HG03575 (cell line): ENCODE measurements around the gene IL17RA.
"Not testable (repeated sequence)": the region's sequence is repeated elsewhere in the genome, so short reads cannot be mapped to it uniquely, and the experiment has no call there.

ENCODE experiments used
- ATAC-seq: cut with Tn5 transposase; IDR thresholded peaks from one replicate; pipeline ENCODE4 v1.9.1; 2021; ENCODE audit not compliant: unreplicated experiment, insufficient number of reproducible peaks, low FRiP score; ENCODE audit errors: extremely low read depth

Gene IL17RA

DNA sequence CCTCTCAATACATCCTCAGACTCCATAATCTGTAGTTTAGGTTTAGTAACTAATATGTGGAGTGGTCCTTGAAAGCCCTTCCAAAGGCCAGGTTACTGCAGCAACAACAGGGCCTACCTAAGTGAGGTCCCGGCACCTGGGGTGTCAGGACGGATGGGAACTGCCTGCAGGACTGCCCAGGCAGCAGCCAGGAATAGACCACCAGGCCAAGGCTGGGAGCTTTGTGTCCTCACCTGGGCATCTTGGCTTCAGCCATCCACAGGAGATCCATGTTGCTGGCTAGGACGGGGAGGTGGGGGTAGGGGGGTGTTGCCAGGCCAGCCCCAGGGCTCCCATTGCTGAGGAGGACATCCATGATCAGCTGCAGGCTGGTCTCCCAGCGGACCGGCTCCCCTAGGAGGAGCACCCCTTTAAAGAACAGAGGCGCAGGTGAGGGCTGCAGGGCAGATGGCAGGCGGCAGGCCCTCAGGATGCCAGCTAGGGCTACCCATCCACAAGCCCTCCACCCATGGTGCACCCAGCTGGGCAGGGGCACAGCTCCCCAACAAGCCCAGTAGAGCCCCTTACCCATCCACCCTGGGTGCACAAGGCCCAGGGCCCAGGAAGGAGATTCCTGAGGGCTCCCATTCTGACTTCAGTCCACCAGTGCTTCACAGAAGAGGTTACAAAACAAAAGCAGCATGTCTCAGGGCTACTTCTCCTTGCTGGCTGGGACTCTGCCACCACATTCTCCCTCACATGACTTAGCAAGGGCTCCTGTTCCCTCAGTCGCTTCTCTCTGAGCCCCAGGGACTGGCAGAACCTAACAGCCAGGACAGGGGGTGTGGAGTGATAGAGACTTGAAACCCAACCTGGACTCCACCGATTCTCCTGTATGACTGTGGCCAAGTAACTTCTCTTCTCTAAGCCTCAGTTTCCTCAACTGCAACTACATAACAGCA lies 56.3 kb downstream of the IL17RA start:
- ATAC-seq: no peak

DNA sequence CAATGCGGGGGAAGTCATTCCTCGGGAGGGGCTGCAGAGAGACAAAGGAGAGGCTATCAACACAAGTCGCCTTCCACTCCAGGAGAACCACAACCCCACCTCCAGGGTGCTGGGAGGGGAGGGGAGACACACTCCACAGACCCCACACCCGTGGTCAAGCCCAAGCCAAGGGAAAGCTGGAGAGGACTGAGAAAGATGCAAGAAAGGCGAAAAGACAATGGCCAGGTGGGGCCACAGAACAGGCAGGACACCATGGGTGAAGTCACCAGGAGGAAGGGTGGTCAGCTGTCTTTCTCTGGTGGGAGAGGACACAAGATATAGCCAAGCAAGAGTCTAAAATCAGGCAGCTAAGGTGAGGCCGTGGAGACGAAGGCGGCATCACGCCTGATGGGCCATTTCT lies 58.3 kb downstream of the IL17RA start:
- no peak for ATAC-seq

DNA sequence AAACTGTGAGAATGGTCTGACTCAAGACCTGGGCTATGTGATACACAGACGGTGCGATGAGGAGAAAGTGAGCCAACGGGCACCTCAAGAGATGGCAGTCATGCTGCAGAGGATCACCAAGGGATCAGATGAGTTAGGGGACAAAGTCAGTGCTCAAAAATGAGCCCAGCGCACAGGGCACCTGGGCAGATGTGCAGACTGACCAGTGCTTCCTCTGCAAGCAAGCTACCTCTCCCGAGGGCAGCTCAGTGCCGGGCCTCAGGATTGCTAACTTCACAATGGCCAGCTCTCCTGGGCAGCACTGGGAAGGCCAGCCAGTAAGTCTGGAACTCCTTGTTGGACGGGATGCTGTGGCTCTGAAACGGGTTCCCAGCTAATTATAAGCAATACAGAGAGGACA lies 59.0 kb downstream of the IL17RA start:
- ATAC-seq: no peak

DNA sequence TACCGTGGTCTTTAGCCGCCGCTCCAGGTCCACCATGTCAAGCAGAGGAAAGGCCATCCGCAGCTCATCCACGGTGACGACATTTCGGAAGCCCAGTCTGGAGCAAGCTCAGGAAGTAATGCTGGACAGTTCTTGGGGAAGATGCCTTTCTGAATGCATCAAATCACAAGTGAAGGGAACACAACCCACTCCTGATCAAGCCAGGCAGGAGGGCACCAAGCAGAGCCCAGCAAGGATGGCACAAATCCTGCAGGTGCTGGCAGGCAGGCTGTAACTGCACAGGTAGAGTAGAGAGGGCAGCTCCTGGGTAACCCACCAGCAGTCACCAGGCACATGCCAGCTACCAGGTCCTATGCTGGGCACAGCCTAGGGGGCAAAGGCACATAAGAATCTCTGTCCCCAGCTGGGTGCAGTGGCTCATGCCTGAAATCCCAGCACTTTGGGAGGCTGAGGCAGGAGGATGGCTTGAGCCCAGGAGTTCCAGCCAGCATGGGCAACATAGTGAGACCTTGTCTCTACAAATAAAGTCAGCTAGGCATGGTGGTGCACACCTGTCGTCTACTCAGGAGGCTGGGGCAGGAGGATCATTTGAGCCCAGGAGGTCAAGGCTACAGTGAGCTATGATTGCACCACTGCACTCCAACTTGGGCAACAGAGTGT lies 60.4 kb downstream of the IL17RA start:
- no peak for ATAC-seq

DNA sequence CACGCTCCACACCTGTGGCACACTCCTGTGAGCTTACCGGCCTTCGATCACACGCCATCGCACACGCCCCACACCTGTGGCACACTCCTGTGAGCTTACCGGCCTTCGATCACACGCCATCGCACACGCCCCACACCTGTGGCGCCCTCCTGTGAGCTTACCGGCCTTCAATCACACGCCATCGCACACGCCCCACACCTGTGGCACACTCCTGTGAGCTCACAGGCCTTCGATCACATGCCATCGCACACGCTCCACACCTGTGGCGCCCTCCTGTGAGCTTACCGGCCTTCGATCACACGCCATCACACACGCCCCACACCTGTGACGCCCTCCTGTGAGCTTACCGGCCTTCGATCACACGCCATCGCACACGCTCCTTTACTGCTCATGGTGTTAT lies 62.7 kb downstream of the IL17RA start:
- ATAC-seq: not testable (repeated sequence)

DNA sequence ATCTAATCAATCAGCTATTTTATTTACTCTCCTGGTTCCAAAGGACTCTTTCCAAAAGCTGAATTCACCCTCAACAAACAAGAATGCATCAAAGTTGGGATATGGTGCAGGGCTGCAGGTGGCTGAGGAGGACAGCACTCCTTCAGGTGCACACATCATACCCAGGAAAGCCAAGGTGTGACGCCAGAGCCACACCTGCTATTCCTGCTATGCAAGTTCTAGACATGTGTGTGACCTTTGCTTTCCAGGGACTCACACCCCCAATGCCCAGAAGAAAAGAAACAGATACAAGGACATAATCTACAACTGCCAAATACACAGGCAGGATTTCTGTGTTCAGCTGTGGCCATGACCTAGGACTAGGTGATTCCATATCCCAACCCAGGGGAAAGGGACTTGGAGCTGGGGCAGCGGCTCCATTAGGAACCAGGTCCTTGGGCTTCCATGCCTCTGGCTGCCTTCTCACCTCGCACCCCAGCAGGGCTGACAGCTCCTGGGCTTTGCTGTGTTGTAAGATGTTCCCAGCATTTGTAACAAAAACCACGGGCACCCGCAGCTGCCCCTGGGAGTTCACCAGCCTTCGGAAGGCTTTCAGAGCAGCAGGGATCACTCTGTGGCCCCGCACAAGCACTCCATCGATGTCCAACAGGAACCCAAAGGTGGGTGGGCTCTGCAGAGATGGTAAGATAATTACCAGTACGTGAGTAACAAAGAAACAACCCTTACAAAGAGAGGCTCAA lies 64.4 kb downstream of the IL17RA start:
- ATAC-seq: no peak

DNA sequence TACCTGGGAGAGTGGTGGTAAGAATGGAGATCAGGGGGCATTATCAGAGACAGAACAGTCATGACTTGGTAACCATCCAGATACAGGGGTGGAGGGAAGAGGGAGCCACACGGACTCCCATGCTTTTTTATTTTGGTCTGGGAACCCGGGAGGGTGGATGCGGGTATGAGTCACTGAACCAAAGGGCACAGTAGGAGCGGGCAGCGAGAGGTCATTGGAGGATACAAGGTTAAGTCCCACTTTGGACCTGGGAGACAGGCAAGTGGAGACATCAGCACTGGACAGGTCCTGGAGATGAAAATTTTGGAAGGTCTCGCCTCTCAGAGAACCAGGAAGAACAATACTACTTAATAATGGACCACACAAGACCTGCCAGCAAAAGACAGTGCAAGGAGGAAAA lies 67.5 kb downstream of the IL17RA start:
- no peak for ATAC-seq

DNA sequence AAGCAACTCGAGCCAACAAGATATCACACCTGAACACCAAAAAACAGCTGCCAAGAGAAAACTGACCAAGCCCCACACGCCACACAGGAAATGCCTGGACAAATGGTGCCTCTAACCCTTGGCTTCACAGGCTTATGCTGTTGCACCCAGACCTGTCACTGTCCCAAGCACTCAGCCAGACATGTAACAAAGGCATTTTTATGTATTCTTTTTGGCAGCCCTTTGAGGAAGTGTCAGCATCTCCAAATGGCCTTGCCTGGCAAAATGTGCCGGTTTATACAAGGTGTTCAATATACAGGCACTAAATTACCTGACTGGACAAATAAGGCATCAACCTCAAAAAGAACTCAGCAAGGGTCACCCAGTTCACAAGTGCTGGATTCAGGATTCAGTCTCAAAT lies 68.2 kb downstream of the IL17RA start:
- ATAC-seq: no peak

DNA sequence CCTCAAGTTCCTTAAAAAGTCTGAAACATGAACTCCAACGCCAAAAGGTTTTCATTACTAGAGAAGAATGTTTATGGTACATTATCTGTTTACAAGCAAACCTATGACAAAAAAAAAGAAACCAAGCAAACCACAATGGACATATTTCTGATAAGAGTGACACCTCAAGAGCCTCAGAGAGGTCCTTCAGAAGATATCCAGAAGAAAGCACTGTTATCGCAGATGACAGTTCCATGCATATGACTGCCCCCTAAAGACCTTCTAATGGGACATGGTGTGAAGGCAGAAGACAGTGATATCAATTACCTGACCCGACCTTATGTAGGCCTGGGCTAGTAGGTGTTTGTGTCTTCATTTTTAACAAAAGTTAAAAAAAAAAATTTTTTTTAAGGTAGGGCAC lies 71.1 kb downstream of the IL17RA start:
- no peak for ATAC-seq

DNA sequence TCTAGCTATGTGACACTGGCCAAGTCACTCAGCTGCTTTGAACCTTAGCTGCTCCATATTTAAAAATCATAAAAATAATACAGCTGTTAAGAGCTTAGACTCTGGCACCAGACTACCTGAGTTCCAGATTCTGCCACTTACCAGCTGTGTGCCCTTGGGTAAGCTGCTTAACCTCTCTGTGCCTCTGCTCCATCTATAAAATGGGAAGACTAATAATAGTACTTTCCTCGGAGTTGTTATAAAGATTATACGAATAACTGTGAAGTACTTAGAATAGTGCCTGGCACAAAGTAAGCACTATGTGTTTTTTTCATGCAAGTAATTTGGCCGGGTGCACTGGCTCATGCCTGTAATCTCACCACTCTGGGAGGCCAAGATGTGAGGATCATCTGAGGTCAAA lies 72.9 kb downstream of the IL17RA start:
- no peak for ATAC-seq

DNA sequence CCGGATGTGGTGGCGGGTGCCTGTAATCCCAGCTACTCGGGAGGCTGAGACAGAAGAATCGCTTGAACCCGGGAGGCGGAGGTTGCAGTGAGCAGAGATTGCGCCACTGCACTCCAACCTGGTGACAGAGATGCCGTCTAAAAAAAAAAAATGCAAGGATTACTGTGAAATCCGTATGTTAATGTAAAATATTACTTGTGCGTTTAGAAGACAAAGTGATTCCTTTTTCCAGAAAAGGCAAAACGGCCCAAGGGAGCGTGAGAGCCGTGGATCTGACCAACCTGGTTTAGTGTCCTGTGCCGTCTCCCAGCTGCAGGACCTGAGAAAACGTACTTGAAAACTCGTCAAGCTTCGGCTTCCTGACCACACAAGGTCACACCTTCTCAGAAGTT lies 73.4 kb downstream of the IL17RA start:
- no peak for ATAC-seq

DNA sequence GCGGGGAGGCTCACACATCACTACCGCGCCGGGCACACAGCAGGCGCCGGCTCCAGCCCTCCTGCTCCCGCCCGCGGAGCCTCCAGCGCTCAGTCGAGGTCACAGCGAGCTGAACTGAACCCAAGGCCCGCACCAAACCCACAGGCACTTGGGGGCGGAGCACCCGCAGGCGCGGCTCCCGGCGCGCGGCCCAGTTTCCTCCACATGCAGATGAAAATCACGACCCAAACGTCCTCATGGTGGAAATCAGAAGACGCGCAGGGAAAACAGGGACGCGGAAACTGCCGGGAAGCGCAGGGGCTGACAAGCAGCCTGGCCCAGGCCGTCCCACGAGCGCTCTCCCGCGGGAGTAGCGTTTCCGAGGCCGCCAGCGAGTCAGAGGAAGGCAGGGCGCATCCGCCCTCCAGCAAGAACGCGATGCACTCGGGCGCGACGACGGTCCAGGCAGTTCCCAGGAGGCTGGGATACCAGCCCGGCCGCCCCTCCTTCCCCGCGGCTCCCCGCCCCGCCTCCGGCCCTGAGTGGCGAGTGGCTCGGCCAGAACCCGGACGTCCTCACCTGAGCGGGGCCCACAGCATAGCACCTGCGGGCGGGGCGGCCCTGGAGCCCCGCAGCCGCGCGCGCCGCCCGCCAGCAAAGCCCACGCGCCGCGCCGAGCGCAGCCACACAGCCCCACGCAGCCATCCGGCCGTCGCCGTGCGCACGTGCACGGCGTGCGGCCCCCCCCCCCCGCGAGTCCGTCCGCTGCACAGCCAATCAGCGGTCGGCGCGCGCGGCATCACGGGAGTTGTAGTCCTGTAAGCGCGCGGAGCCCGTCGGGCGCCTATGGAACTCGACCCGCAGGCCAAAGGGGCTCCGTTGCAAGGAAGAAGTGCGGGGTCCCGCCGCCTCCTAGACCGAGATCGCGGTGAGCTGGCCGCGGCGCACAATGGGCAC lies 74.0 kb downstream of the IL17RA start, which contains the start of gene HDHD5:
HDHD5 (minus strand) TSS at position 710 of the 936 bp plus-strand sequence; CDS start at position 684, 26 bp downstream.
- ATAC-seq: no peak

DNA sequence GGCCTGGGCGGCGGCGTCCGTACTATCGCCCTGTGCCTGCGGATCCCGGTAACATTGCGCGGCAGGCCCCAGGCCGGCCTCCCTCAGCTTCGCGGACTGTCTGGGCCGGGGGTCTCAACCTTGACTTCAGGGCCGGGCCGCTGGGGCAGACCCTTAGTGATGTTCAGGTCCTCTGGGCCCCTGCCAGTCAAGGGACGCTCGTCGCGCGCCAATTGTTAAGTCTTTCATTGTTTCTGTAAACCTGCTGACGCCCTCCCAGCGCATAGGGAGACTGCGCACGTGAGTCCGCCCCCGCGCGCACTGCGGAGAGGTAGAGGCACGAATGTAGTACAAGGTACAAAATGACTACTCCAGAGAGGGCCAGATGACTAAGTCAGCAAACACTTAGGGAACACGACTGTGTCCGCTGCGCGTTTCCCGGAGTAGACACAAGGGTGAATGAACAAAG lies 74.7 kb downstream of the IL17RA start:
- ATAC-seq: no peak

DNA sequence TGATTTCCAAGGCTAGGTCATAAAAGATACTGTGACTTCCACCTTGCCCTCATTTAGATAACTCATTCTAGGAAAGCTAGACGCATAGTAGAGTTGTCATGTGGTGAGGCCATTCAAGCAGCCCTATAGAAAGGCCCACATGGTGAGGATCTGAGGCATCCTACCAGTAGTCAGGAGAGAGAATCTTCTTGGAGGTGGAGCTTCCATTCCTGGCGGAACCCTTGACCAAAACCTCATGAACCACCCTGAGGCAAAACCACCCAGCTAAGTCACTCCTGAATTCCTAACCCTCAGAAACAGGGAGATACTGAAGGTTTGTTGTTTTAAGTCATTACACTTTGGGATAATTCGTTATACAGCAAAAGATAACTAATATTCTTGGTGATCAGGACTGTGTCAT lies 77.2 kb downstream of the IL17RA start:
- ATAC-seq: no peak

DNA sequence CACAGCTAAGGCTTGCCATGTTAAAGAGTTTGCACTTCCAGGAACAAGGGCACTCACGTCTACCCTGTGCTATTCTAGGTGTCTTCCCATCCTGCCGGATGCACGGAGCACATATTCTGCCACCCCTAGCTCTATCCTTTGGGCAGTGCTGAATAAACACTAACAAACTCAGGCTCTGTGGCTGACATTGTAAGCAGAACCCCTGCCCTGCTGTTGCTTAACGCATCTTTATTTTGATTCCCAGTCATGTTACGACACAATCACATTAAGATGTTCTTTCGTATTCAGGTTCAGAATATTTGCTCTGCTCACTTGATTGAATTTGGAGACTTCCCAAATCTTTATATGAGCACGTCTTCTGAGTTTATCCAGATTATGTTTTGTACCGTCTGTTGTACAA lies 77.9 kb downstream of the IL17RA start:
- no peak for ATAC-seq

DNA sequence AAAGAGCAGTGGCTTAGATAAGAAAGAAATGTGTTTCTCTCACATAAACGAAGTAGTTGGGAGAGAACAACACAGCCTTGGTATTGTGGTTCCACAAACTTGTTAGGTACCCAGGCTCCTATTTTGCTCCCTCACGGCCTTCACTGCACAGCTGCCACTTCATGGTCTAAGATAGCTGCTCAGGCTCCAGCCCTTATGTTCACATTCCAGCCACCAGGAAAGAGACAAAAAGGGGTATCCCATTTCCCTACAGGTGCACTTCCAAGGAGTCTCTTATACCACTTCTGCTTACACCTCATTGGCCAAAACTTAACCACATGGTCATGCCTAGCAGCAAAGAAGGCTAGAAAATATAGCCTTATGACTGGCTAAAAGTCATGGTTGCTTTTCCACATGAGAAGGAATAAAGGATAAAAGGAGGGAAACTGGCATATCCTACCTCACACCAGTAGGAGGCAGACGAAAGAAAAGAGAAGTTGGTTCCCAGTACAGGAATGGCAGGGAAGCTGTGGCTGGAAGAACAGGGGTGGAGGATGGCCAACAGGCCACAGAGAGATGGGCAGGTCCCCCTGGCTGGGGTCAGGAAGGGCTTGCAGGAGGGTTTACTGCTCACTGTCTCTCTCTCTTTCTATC lies 79.7 kb downstream of the IL17RA start:
- no peak for ATAC-seq
